Body of pancreas (tissue), 4 donors: Measurements from ENCODE around the gene ABCA8.

ENCODE experiments used
- CTCF ChIP-seq, 7 experiments: fragments of 450-650 bp in 4 of 7; fragments of 200-600 bp in 3 of 7; sonication (generic) in 3 of 7; IDR thresholded peaks; one replicate each; pipeline ENCODE4 v1.5.1; 2016 to 2019; ENCODE audit warnings: antibody characterized with exemption in 7 of 7
- POLR2A ChIP-seq, 3 donors: fragments of 450-650 bp; IDR thresholded peaks; one replicate each; pipeline ENCODE4 v1.6.1; 2016; ENCODE audit warnings: antibody characterized with exemption in 3 of 3, mild to moderate bottlenecking in 2 of 3

GRCh38 chr17:68868708-68869107 is 86.5 kb downstream of the ABCA8 start:
- TF ChIP-seq CTCF (IDR thresholded peaks at IDR 0.05): no peak
- TF ChIP-seq POLR2A (IDR thresholded peaks at IDR 0.05): no peak
